Liver (tissue), 9 donors: ENCODE results near the gene SCO2. TPM values are rescaled to one million over a fixed set of nuclear protein-coding genes. Genes with fewer than 3 reads are reported as not detected.

Source experiments
- DNase-seq: peaks from one replicate; pipeline ENCODE4 v3.0.0-alpha.2; 2017; ENCODE audit warnings: low spot score
- H3K27ac ChIP-seq, 2 donors: one replicate each; pipeline ENCODE4 v1.7.0; 2013; ENCODE audit warnings: inconsistent platforms in 2 of 2, low read length in 2 of 2, control low read depth in 1 of 2, low read depth in 1 of 2, mild to moderate bottlenecking in 1 of 2
- H3K27me3 ChIP-seq, 4 donors: one replicate each; pipeline versions ENCODE4 v1.6.1 to v1.7.0; 2013; ENCODE audit warnings: low read length in 3 of 4, inconsistent platforms in 1 of 4, mild to moderate bottlenecking in 1 of 4, moderate library complexity in 1 of 4; ENCODE audit not compliant: control insufficient read depth in 4 of 4, insufficient read depth in 4 of 4
- H3K36me3 ChIP-seq, 4 donors: one replicate each; pipeline versions ENCODE4 v1.6.1 to v1.7.0; 2013; ENCODE audit warnings: low read length in 3 of 4, mild to moderate bottlenecking in 3 of 4, low read depth in 1 of 4, moderate library complexity in 1 of 4; ENCODE audit not compliant: control insufficient read depth in 4 of 4, insufficient read depth in 3 of 4
- H3K4me1 ChIP-seq, 4 donors: one replicate each; pipeline versions ENCODE4 v1.6.1 to v1.7.0; 2013; ENCODE audit warnings: low read length in 3 of 4, mild to moderate bottlenecking in 3 of 4, moderate library complexity in 1 of 4; ENCODE audit not compliant: control insufficient read depth in 4 of 4, insufficient read depth in 4 of 4
- H3K4me3 ChIP-seq, 3 donors: one replicate each; pipeline versions ENCODE4 v1.6.1 to v1.7.0; 2013; ENCODE audit warnings: low read length in 3 of 3, control low read depth in 1 of 3, low read depth in 1 of 3, mild to moderate bottlenecking in 1 of 3
- H3K9ac ChIP-seq, 2 donors: one replicate each; pipeline ENCODE4 v1.7.0; 2013; ENCODE audit warnings: low read length in 2 of 2, mild to moderate bottlenecking in 2 of 2, moderate library complexity in 2 of 2, control low read depth in 1 of 2, low read depth in 1 of 2
- H3K9me3 ChIP-seq, 4 donors: one replicate each; pipeline versions ENCODE4 v1.6.1 to v1.7.0; 2013; ENCODE audit warnings: low read length in 3 of 4; ENCODE audit not compliant: control insufficient read depth in 4 of 4
- EGR1 ChIP-seq, 2 donors: IDR thresholded peaks; 2 replicates each; pipeline ENCODE4 v1.6.1; 2016 to 2018; ENCODE audit warnings: antibody characterized with exemption in 2 of 2, low read depth in 2 of 2
- FOXA1 ChIP-seq: IDR thresholded peaks from 2 replicates; pipeline ENCODE4 v1.6.1; 2016; ENCODE audit warnings: antibody characterized with exemption
- FOXA2 ChIP-seq: IDR thresholded peaks from 2 replicates; pipeline ENCODE4 v1.6.1; 2016; ENCODE audit warnings: antibody characterized with exemption
- GABPA ChIP-seq, 2 donors: IDR thresholded peaks in 1 of 2; conservative IDR thresholded peaks in 1 of 2; 2 replicates each; pipeline ENCODE4 v1.6.1; 2016; ENCODE audit warnings: antibody characterized with exemption in 2 of 2, mild to moderate bottlenecking in 1 of 2, moderate library complexity in 1 of 2
- HNF4A ChIP-seq, 2 donors: conservative IDR thresholded peaks; 2 replicates each; pipeline ENCODE4 v1.6.1; 2016; ENCODE audit warnings: antibody characterized with exemption in 2 of 2, mild to moderate bottlenecking in 2 of 2
- HNF4G ChIP-seq: IDR thresholded peaks from 2 replicates; pipeline ENCODE4 v1.6.1; 2016; ENCODE audit warnings: antibody characterized with exemption
- JUND ChIP-seq, 2 donors: IDR thresholded peaks; 2 replicates each; pipeline ENCODE4 v1.6.1; 2016; ENCODE audit warnings: antibody characterized with exemption in 2 of 2
- NR2F2 ChIP-seq: IDR thresholded peaks from 2 replicates; pipeline ENCODE4 v1.6.1; 2016; ENCODE audit warnings: antibody characterized with exemption
- RAD21 ChIP-seq, 2 donors: IDR thresholded peaks; 2 replicates each; pipeline ENCODE4 v1.6.1; 2016; ENCODE audit warnings: antibody characterized with exemption in 2 of 2, mild to moderate bottlenecking in 2 of 2
- RXRA ChIP-seq, 2 donors: IDR thresholded peaks; 2 replicates each; pipeline ENCODE4 v1.6.1; 2017 to 2018; ENCODE audit warnings: antibody characterized with exemption in 2 of 2, mild to moderate bottlenecking in 1 of 2
- SP1 ChIP-seq: IDR thresholded peaks from 2 replicates; pipeline ENCODE4 v1.6.1; 2018; ENCODE audit warnings: antibody characterized with exemption, mild to moderate bottlenecking
- TAF1 ChIP-seq: conservative IDR thresholded peaks from 2 replicates; pipeline ENCODE4 v1.6.1; 2016; ENCODE audit warnings: antibody characterized with exemption, mild to moderate bottlenecking
- YY1 ChIP-seq: IDR thresholded peaks from 2 replicates; pipeline ENCODE4 v1.6.1; 2016; ENCODE audit warnings: antibody characterized with exemption, mild to moderate bottlenecking
- WGBS: extraction: QIAGEN DNeasy Blood & Tissue Kit; methylation state at CpG from one replicate; pipeline ENCODE4 v1.1.7; 2013; 5-methylcytosine and 5-hydroxymethylcytosine counted together
- polyA plus RNA-seq, 2 donors: library from polyadenylated mRNA; stranded (reverse) in 1 of 2; unstranded in 1 of 2; fragments of 200-250 nt in 1 of 2; fragments of >200 nt in 1 of 2; fragmentation: Nextera tagmentation in 1 of 2; extraction: Ambion mirVana in 1 of 2; gene quantifications; one replicate each; pipeline versions ENCODE4 v1.2.1 to v1.2.3, GENCODE V29; 2013 to 2015
- total RNA-seq, 2 donors: library from RNA; depleted of rRNA; stranded (reverse); fragments of >200 nt; gene quantifications; one replicate each; pipeline ENCODE4 v1.2.3, GENCODE V29; 2014
- TF ChIP-seq, protein P1 (sequence below): fragments of 150-350 bp; IDR thresholded peaks from 2 replicates; pipeline ENCODE4 v1.5.1; 2017; ENCODE audit warnings: improper control_type of control experiment, low read depth, low read length; ENCODE audit not compliant: missing input control
- TF ChIP-seq, protein P2 (sequence below): IDR thresholded peaks from 2 replicates; pipeline ENCODE4 v1.6.1; 2016; ENCODE audit warnings: antibody characterized with exemption
- TF ChIP-seq, protein P3 (sequence below): IDR thresholded peaks from 2 replicates; pipeline ENCODE4 v1.6.1; 2016; ENCODE audit warnings: antibody characterized with exemption, mild to moderate bottlenecking
- TF ChIP-seq, protein P4 (sequence below): IDR thresholded peaks from 2 replicates; pipeline ENCODE4 v1.6.1; 2016; ENCODE audit warnings: antibody characterized with exemption
- TF ChIP-seq, protein P5 (sequence below): IDR thresholded peaks from 2 replicates; pipeline ENCODE4 v1.6.1; 2016; ENCODE audit warnings: antibody characterized with exemption
- donor health status: healthy.
- donor health status: healthy.
- donor health status: healthy.
- donor health status: healthy.
- donor health status: healthy.

SCO2 gene
- total and polyA plus RNA-seq, 4 donors = 1.4 to 2.9 (median 1.8) TPM

DNA sequence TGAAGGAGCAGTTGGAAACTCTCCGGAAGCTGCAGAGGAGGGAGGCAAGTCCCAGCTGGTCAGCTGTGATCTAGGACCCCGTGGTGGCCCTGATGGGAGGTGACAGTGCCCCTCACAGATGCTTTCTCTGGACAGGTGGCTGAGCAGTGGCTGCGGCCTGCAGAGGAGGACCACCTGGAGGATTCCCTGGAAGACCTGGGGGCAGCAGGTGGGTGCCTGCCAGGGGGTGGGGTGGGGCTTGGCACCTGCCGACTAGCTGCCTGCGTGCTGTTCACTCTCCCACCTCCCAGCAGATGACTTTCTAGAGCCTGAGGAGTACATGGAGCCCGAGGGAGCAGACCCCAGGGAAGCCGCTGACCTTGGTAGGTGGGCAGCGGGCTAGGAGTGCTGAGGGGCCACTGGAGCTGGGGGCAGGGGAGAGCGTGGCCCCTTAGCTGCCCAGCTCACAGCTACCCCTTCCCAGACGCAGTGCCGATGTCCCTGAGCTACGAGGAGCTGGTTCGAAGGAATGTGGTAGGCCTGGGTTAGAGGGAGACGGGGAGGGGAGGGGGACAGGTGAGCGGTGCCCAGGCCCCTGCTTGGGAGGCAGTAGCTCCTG lies 3.1 kb downstream of the SCO2 start:
- Histone ChIP-seq H3K9ac (no peak overlapping the region), H3K4me3 (no peak overlapping the region), H3K4me1 (peaks cover 10 to 36% (median 22%) of the 10 kb centered on the region in 4 donors), H3K9me3 (no peaks in the 10 kb centered on the region), H3K27ac (no peak overlapping the region), H3K27me3 (no peaks in the 10 kb centered on the region), H3K36me3 (peaks cover 9 to 52% (median 19%) of the 10 kb centered on the region in 4 donors)
- no peak for DNase-seq
- TF ChIP-seq, protein P1, sequence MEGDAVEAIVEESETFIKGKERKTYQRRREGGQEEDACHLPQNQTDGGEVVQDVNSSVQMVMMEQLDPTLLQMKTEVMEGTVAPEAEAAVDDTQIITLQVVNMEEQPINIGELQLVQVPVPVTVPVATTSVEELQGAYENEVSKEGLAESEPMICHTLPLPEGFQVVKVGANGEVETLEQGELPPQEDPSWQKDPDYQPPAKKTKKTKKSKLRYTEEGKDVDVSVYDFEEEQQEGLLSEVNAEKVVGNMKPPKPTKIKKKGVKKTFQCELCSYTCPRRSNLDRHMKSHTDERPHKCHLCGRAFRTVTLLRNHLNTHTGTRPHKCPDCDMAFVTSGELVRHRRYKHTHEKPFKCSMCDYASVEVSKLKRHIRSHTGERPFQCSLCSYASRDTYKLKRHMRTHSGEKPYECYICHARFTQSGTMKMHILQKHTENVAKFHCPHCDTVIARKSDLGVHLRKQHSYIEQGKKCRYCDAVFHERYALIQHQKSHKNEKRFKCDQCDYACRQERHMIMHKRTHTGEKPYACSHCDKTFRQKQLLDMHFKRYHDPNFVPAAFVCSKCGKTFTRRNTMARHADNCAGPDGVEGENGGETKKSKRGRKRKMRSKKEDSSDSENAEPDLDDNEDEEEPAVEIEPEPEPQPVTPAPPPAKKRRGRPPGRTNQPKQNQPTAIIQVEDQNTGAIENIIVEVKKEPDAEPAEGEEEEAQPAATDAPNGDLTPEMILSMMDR = no peak
- TF ChIP-seq, protein P2, sequence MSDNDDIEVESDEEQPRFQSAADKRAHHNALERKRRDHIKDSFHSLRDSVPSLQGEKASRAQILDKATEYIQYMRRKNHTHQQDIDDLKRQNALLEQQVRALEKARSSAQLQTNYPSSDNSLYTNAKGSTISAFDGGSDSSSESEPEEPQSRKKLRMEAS = no peak
- no peak for TF ChIP-seq HNF4G
- TF ChIP-seq NR2F2 = no peak
- TF ChIP-seq TAF1 = no peak
- no peak for TF ChIP-seq EGR1 (IDR thresholded peaks at IDR 0.05; ENCODE audit: low read depth in 2 of 2)
- TF ChIP-seq YY1 = no peak
- no peak for TF ChIP-seq HNF4A (conservative IDR thresholded peaks at IDR 0.05)
- no peak for TF ChIP-seq RAD21 (IDR thresholded peaks at IDR 0.05)
- no peak for TF ChIP-seq FOXA2
- TF ChIP-seq, protein P3, sequence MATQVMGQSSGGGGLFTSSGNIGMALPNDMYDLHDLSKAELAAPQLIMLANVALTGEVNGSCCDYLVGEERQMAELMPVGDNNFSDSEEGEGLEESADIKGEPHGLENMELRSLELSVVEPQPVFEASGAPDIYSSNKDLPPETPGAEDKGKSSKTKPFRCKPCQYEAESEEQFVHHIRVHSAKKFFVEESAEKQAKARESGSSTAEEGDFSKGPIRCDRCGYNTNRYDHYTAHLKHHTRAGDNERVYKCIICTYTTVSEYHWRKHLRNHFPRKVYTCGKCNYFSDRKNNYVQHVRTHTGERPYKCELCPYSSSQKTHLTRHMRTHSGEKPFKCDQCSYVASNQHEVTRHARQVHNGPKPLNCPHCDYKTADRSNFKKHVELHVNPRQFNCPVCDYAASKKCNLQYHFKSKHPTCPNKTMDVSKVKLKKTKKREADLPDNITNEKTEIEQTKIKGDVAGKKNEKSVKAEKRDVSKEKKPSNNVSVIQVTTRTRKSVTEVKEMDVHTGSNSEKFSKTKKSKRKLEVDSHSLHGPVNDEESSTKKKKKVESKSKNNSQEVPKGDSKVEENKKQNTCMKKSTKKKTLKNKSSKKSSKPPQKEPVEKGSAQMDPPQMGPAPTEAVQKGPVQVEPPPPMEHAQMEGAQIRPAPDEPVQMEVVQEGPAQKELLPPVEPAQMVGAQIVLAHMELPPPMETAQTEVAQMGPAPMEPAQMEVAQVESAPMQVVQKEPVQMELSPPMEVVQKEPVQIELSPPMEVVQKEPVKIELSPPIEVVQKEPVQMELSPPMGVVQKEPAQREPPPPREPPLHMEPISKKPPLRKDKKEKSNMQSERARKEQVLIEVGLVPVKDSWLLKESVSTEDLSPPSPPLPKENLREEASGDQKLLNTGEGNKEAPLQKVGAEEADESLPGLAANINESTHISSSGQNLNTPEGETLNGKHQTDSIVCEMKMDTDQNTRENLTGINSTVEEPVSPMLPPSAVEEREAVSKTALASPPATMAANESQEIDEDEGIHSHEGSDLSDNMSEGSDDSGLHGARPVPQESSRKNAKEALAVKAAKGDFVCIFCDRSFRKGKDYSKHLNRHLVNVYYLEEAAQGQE = no peak
- TF ChIP-seq JUND (IDR thresholded peaks at IDR 0.05) = no peak
- TF ChIP-seq, protein P4, sequence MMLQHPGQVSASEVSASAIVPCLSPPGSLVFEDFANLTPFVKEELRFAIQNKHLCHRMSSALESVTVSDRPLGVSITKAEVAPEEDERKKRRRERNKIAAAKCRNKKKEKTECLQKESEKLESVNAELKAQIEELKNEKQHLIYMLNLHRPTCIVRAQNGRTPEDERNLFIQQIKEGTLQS = no peak
- TF ChIP-seq RXRA (IDR thresholded peaks at IDR 0.05) = no peak
- no peak for TF ChIP-seq GABPA (IDR thresholded peaks at IDR 0.05 in 1 of 2, conservative IDR thresholded peaks at IDR 0.05 in 1 of 2)
- TF ChIP-seq FOXA1 = no peak
- TF ChIP-seq, protein P5, sequence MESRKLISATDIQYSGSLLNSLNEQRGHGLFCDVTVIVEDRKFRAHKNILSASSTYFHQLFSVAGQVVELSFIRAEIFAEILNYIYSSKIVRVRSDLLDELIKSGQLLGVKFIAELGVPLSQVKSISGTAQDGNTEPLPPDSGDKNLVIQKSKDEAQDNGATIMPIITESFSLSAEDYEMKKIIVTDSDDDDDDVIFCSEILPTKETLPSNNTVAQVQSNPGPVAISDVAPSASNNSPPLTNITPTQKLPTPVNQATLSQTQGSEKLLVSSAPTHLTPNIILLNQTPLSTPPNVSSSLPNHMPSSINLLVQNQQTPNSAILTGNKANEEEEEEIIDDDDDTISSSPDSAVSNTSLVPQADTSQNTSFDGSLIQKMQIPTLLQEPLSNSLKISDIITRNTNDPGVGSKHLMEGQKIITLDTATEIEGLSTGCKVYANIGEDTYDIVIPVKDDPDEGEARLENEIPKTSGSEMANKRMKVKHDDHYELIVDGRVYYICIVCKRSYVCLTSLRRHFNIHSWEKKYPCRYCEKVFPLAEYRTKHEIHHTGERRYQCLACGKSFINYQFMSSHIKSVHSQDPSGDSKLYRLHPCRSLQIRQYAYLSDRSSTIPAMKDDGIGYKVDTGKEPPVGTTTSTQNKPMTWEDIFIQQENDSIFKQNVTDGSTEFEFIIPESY = no peak
- no peak for TF ChIP-seq SP1
- whole genome bisulfite sequencing = 96% methylated on average over 15 of the region's 15 CpGs
